GM18870 (cell line): ENCODE results near the gene ZNF135.

Experiments
- ATAC-seq: cut with Tn5 transposase; IDR thresholded peaks from one replicate; pipeline ENCODE4 v1.9.1; 2021; ENCODE audit warnings: moderate library complexity; ENCODE audit not compliant: unreplicated experiment

The ZNF135 gene

DNA sequence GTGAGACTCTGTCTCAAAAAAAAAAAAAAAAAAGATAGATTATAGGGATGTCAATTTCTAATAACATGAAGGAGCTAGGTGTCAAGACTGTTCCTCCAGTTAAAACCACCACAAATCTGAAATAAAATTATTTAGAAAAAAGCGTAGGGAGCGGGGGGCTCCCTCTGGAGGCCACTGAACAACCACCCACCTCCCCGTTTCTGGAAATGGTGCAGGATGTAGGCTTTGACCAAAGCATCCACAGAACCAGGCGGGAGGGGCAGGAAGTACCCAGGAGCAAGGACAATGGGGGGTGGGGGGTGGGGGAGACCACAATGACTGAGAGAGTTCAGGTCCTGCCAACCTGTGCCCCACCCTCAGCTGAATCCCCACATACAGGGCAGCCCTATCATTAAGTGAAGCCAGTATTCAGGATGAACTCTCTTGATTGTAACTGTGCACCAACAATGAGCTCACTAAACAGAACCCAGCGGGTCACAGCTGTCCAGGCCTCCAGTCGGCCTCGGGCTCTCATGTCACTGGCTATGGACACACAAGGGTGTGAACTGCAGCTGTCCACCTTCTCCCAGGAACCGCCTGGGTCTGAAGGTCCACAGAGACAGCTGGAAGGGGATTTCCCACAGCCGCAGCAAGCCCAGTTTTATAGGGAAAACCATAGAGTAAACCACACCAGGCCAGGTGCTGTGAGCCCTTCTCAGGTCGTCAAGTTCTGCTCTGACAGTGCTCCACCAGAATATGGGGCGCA lies 32.3 kb downstream of the ZNF135 start:
- no peak for ATAC-seq

DNA sequence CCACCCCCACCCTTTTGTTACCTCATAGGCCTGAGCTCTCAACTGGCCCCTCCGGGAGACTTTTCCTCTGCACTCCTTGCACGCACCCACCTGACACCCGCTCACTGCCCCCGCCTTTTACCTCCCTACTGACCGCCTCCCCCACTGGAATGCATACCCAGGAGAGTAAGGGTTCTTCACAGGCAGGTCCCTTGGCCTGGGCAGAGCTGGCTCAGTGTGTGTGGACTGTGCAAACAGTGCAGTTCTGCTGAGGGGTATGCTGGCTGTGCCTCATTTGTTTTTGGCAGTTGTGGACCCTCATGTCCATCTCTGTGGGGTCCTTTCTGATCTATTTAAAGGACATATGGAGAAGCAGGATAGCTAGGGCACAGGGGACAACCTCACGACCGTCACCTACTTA lies 34.0 kb downstream of the ZNF135 start:
- ATAC-seq = no peak

GRCh38 chr19:58095328-58095727 lies 36.2 kb downstream of the ZNF135 start:
- ATAC-seq = no peak

DNA sequence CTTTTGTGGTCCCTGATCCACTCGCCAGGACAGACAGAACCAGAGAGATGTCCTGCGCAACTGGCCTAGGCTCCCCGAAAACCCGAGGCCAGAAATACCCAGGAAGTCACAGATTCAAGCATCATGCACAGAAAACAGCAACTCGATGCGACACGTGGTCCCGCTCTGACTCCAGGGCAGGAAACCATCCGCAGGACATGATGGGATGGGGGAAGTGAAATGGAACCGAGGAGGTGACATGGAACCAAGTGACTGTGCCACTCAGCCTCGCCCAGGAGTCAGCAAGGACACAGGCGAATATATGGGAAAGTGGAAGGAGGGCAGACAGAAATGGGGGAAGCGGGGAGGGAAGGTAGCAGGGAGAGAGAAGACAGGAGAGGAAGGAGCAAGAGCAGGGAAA lies 37.8 kb downstream of the ZNF135 start:
- no peak for ATAC-seq

DNA sequence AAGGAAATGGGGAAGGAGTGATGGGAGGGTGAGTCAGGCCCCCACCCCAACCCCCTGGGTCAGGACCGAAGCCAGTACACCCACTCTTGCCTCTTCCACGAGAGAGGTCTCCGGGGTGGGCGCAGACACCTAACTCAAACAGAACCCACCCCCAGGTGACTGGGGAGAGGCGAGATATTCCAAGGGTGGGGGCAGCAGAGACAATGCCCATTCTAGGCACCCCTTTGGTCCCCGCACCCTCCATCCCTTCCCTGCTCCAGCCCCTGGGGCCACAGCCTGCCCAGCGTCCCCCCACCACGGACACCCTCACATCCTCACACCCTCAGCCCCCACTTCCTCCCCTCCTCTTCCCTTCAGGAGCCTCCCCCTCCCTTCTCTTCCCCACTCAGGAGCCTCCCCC lies 38.3 kb downstream of the ZNF135 start:
- ATAC-seq = no peak

DNA sequence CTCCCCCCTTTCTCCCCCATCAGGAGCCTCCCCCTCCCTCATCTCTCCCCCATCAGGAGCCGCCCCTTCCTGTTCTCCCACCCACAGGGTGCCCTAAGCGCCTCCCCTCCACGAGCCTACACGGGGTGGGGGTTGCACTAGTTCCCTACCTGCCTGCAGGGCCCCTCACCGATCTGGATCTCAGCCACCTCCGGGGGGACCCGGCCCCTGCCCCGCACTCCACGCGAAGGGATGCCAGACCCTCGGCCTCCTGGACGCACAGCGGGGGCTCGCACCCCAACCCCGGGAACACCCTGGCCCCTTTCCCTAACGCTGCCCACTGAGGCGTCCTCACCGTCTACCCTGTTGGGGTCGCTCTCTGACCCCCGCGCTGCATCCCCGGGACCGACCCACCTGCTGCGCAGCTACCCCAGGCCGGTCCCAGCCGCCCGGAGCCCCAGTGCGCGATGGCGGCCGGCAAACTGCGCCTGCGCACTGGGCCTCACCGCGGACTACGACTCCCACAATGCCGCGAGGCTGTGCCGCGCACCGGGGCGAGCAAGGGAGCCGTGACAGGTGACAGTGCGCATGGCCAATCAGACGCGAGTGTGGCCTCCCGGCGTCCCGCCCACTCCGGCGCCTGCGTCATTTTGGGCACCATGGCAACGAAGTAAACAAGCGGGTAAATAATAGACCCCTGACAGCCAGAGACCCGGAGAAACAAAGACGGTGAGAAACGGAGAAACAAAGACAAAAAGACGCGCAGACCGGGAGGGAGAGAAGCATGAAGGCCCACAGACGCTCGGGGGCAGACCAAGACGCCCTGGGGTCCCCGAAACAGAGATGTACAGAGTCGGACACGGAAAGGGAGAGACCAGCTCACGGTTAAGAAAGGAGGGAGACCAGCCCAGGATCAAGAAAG lies 38.9 kb downstream of the ZNF135 start, which contains the start of gene ZSCAN18:
ZSCAN18 (minus strand) TSS at position 451 of the 901 bp plus-strand sequence. CDS start 7,964 bp downstream, outside the sequence.
- ATAC-seq = no peak

DNA sequence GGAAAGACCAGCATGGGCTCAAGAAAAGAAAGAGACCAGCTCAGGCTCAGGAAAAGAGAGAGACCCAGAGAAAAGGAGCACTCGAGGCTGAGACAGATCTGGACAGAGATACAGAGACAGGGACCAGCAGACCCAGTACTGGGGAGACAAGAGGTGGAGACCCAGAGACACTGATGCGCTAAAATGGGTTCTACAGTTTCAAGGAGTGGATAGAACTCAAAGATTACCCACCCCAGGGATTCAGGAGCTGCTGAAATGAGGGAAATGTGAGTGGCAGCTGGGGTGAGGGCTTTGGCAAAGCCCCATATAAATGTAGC lies 39.6 kb downstream of the ZNF135 start:
- ATAC-seq = no peak

GRCh38 chr19:58107778-58108545 lies 48.9 kb downstream of the ZNF135 start:
- no peak for ATAC-seq

GRCh38 chr19:58108546-58108817 lies 49.4 kb downstream of the ZNF135 start:
- ATAC-seq = no peak

DNA sequence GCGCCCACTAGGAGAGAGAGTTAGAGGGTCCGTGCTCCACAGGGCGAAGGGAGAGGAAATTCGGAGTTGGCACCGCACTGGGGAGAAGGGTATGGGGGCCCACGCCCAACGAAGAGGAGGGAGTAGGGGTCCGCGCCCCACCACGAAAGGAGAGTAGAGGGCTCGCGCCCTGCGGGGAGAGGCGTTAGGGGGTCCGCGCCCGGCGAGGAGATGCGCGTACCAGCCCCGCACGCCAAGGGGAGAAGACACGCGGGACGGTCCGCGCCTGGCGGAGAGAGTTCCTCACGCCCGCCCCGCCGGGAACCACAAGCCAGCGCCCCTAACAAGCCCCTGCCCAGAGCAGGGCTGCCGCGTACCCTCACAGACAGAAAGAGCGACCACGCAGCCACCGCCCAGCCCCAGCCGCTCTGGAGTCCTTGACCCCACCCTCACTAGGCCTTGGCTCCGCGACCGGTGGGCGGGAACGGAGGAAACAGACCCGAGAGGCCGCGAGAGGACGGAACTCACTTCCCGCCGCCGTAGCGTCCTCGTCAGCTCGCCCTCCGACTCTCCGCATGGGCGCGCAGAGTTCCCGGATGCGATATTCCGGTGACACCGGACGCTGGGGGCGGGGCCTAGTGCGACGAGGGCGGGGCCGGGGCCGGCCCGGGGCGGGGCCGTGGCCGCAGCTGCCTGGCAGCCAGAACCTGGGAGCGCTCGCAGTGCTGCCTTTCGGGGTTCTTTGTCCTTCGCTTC lies 58.9 kb downstream of the ZNF135 start:
- no peak for ATAC-seq

DNA sequence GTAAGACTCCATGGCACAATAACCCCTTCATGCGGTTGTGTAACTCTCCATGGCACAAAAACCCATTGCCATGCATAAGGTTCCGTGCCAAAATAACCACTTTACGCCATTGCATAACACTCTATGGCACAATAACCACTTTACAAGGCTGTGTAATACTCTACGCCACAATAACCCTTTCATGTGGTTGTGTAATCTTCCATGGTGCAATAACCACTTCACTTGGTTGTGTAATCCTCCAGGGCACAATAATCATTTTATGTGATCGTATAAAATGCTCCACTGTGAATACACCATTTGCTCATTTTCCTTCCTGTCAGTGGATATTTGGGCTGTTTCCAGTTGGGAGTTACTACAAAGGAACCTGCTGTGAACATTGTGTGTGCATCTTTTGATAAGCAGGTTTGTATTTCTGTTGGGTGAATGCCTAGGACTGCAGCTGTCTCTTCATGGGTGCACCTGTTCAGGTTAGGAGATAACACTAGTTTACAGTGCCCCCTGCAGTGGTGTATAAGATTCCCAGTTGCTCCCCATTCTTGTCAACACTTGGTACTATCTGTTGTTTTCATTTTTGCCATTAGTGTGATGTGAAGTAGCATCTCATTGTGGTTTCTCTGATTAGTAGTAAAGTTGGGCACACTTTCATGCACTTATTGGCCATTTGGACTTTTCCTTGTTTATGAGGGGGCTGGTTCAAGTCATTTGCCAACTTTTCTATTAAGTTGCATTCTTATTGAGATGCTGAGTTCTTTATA lies 60.1 kb downstream of the ZNF135 start:
- no peak for ATAC-seq
